Activated CD4-positive, alpha-beta T cell treated with anti-CD3 and anti-CD28 coated beads for 48 hours (primary cell): ENCODE results near the gene PLPPR1.

Experiments used
- DNase-seq: peaks from one replicate; pipeline ENCODE4 v3.0.0-alpha.2; 2020

PLPPR1 gene

GRCh38 chr9:101354765-101355708 is 326.5 kb downstream of the PLPPR1 start:
- DNase-seq, result no peak

DNA sequence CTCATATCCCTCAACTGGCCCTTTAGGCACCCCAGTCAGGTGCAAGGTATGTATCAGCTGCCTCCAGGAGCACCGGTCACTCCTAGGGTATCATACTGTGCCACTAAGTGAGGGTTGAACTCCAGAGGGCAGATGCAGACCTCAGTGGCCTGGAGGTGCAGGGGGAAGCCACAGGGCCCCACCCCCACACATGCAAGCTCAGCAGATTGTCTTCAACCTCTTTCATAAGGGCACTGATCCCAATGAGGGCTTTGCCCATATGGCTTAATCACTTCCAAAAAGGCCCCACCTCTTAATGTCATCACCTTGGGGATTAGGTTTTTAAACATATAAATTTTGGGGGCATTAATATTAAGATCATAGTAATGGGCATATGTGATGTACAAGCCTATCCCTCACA is 328.1 kb downstream of the PLPPR1 start:
- DNase-seq, result no peak

DNA sequence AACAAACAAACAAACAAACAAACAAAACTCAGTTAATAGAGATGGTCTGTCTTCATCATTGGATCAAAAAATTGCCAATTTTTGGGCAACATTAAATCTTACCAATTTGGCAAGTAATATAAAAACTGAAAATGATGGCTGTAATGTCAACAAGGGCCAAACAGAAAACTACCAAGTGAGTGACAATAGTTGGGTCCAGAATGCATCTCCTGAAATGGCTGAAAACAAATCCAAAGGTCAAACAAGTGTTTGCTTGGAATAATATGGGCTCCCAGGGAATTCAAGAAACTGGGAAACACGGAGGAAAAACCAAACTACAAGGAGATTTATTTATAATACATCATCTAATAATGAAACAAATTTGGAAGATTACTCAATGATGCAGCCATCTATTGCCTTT is 331.2 kb downstream of the PLPPR1 start:
- no peak for DNase-seq

DNA sequence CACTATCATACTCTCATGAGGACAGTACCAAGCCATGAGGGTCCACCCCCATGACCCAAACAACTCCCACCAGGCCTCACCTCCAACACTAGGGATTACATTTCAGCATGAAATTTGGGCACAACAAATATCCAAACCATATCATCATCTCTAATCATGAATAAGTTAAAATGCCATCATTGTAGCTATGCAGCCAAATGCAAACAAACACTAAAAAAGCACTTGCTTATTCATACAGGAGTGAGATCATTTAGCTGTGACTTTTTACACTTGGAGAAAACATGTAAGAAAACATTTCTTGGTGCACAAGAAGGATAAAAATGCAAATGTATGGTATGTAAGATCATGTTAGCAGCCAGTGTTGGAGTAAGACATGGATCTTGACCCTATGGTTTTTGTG is 332.1 kb downstream of the PLPPR1 start:
- DNase-seq, result no peak

- DNase-seq, result no peak
Measured at GRCh38 chr9:101362450-101362849, 333.9 kb downstream of the PLPPR1 start.

- no peak for DNase-seq
Measured at GRCh38 chr9:101365181-101365580, 336.7 kb downstream of the PLPPR1 start.

DNA sequence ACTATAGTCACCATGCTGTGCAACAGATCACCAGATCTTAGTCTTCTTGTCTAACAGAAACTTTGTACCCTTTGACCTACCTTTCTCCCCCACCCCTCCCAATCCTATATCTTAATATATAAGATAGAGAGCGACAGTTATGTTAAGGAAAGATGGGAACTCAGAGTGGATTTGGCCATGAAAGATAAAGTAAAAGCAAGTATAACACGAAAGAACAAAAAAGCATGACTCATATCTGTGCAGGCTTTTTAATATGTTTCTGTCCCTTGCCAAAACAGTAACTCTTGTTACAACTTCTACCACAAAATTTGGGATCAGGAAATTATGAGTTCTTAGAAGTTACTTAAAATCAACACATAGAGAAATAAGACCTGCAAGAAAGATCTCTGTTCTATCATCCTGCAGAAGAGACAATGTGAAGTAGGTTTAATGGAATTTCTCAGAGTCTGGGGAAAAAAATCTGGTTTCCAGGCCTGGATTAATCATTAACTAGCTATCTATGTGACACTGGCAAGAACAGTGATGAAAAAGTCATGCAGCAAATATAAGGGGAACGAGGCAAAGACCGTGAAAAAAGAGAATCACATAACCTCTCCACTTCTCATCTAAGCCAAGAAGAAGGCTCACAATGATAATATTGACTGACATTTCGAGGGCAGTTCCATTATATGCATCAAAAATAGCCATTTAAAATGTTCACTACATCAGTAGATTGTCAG is 337.7 kb downstream of the PLPPR1 start:
- no peak for DNase-seq

DNA sequence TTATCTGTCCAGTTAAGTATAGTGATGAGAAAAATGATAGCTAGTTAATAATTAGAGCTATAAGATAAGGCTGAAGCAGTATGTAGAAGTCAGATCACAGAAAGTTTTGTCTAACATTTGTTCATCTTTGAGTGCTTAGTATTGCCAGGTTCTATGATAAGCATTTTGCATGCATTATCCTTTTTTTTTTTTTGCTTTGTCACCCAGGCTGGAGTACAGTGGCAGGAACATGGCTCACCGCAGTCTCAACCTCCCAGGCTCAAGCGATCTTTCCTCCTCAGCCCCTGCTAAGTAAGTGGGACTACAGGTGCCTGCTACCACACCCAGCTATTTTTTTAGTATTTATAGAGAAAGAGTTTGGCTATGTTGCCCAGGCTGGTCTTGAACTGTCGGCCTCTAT is 338.8 kb downstream of the PLPPR1 start:
- DNase-seq, result no peak

- no peak for DNase-seq
Measured at GRCh38 chr9:101369286-101369685, 340.8 kb downstream of the PLPPR1 start.

DNA sequence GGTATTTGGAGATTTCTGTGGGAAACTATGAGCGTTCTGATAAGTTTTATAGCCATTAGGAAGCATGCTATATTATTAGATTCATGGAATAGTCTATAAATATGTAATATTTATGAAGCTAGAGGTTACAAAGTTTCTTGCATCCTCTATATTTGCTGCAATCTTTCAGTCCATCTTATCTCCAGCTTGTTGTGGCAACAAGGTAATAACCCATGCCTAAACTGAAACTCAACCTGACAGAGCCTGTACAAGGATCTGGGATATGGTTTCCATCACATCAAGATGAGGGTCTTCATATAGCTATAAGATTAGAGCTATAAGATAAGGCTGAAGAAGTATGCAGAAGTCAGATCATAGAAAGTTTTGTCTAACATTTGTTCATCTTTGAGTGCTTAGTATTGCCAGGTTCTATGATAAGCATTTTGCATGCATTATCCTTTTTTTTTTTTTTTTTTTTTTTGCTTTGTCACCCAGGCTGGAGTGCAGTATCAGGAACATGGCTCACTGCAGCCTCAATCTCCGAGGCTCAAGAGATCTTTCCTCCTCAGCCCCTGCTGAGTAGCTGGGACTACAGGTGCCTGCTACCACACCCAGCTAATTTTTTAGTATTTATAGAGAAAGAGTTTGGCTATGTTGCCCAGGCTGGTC is 341.5 kb downstream of the PLPPR1 start:
- no peak for DNase-seq

DNA sequence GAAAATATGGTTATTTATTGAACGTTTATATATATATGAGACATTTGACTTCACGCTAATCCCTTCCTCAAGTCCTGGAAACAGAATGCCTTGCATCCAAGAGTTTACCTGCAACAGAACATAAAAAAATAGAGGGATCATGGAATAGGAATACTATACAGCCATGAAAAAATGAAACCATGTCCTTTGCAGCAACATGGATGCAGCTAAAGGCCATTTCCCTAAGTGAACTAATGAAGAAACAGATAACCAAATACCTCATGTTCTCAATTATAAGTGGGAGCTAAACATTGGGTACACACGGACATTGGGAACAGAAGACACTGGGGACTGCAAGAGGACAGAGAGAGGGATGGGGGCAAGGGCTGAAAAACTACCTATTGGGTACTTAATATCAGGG is 343.3 kb downstream of the PLPPR1 start:
- no peak for DNase-seq

DNA sequence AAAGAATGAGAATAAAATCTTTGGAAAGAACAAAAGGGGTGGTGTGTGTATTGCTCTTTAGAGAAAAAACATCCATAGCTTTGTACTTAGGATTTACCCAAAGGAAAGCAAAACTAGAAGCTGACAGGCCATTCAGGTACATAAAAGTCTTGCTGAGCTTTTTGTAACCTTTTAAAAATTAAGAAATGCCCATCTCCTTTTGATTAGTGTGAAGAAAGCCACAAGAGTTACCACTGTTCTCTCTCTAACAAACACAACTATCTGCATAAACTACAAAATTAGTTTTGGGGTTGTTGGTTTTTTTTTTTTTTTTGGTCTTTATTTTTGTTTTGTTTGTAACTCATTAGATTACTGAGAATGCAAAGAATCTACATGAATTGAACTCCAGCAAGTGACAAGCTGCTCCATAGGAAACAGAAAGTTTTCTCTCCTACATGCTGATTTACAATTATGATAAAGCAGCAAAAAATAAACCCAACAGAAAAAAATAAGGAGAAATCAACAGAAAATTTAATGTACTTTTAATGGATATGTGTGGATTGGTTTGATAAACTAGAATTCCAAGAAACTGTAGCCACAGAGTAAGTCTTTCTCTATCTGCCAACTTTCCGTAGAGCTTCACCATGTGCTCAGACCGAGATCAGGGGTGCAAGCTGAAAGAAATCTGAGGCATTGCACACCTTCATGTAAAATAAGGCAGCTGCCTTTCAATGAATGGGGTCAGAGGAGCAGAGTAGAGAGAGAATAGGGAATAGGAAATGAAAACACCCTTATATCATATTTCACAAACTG is 344.0 kb downstream of the PLPPR1 start:
- no peak for DNase-seq
